MCF 10A (cell line): ENCODE measurements around the gene IL22RA1. TPM values are rescaled to one million over a fixed set of nuclear protein-coding genes. Genes with fewer than 3 reads are reported as not detected.
A peak's percentile ranks its signal among the peaks of the same experiment; 100 is the strongest.

Source experiments
- BruUV-seq: library from RNA; stranded (reverse); fragments of 400-500 nt; replicated peaks from 2 replicates; lab custom pipeline; 2021; lab: Mats Ljungman, UMichigan
- CTCF ChIA-PET: fragments of 300-600 bp; sonication (Branson Sonifier 250); formaldehyde crosslinking; extraction: SDS; loops from one replicate; lab custom pipeline; 2021; ENCODE audit warnings: antibody characterized with exemption, inconsistent platforms; lab: Yijun Ruan, JAX
- POLR2A ChIA-PET: fragments of 300-600, 350-650 bp; sonication (Branson Sonifier 250); formaldehyde crosslinking; extraction: SDS; loops from one replicate; lab custom pipeline; 2020; ENCODE audit warnings: antibody characterized with exemption, inconsistent platforms; lab: Yijun Ruan, JAX
- DNase-seq: peaks from one replicate; pipeline ENCODE4 v3.0.0-alpha.2; 2018; ENCODE audit not compliant: unreplicated experiment
- H3K27ac Mint-ChIP-seq: one replicate; pipeline ENCODE4 v1.8.0; 2022; ENCODE audit warnings: mild to moderate bottlenecking, low read depth, mixed read lengths; ENCODE audit not compliant: unreplicated experiment
- H3K27me3 Mint-ChIP-seq: one replicate; pipeline ENCODE4 v1.8.0; 2022; ENCODE audit warnings: mixed read lengths; ENCODE audit not compliant: insufficient read depth, unreplicated experiment
- H3K36me3 Mint-ChIP-seq: one replicate; pipeline ENCODE4 v1.8.0; 2022; ENCODE audit warnings: mild to moderate bottlenecking, moderate library complexity, mixed read lengths; ENCODE audit not compliant: insufficient read depth, unreplicated experiment
- H3K4me1 Mint-ChIP-seq: one replicate; pipeline ENCODE4 v1.8.0; 2022; ENCODE audit warnings: mixed read lengths; ENCODE audit not compliant: insufficient read depth, unreplicated experiment
- H3K4me3 Mint-ChIP-seq: one replicate; pipeline ENCODE4 v1.8.0; 2022; ENCODE audit warnings: mild to moderate bottlenecking, moderate library complexity, mixed read lengths; ENCODE audit not compliant: unreplicated experiment
- H3K9me3 Mint-ChIP-seq: one replicate; pipeline ENCODE4 v1.8.0; 2022; ENCODE audit warnings: mixed read lengths; ENCODE audit not compliant: unreplicated experiment
- CTCF ChIP-seq: fragments of 200-600 bp; IDR thresholded peaks from one replicate; pipeline ENCODE4 v1.8.0; 2022; ENCODE audit warnings: antibody characterized with exemption, mild to moderate bottlenecking; ENCODE audit not compliant: unreplicated experiment
- intact Hi-C: fragments of 100-400 bp; cut with micrococcal nuclease; formaldehyde crosslinking; loops from 2 replicates; pipeline ENCODE4 v1.14.1; 2022
- total RNA-seq: library from RNA; stranded (reverse); gene quantifications from 2 replicates; pipeline ENCODE4 v1.2.3, GENCODE V29; 2022

Gene IL22RA1
- total RNA-seq, 1 experiment from 2014 or later = not detected

GRCh38 chr1:24162201-24162600 is 19.3 kb upstream of the IL22RA1 start:
- no TSS peak for BruUV-seq
- H3K27ac Mint-ChIP-seq = no peak overlapping the region
- ChIA-PET CTCF (interaction anchor here (0.6 to 3.6 kb wide), 2 partner anchors 12 to 103 kb away, joined by 3 to 18 read pairs; no protein-coding TSS in a partner anchor), POLR2A (interaction anchor here (0.6 kb wide), 1 partner anchor 336 kb away, joined by 3 read pairs; no protein-coding TSS in a partner anchor)
- H3K4me1 Mint-ChIP-seq = no peaks in the 10 kb centered on the region
- no peak overlapping the region for H3K4me3 Mint-ChIP-seq
- H3K27me3 Mint-ChIP-seq = peaks cover 12% of the 10 kb centered on the region
- no peak for DNase-seq
- TF ChIP-seq CTCF = no peak
- no peaks in the 10 kb centered on the region for H3K36me3 Mint-ChIP-seq
- H3K9me3 Mint-ChIP-seq = no peaks in the 10 kb centered on the region
- intact Hi-C loops = no loop called here

DNA sequence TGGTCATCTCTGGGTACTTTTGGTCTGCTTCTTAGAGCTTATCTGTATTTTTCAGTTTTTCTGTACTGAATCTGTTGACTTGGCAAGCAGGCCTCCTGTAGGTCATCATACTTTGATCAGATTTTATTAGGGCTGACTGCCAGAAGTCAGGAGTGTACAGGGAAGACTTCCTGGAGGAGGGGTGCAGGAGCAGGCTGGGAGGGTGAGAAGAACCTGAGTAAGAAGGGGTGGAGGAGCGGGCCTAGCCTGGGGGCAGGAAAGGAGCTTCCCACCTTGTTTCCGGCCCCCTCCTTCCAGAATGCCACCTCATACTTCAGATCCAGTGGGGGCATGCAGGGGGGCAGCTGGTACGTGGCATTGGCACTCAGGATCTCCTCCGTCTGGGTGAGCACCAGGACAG is 18.3 kb upstream of the IL22RA1 start:
- intact Hi-C loops = no loop called here
- no peak overlapping the region for H3K4me3 Mint-ChIP-seq
- no peak overlapping the region for H3K27ac Mint-ChIP-seq
- H3K9me3 Mint-ChIP-seq = no peaks in the 10 kb centered on the region
- CTCF ChIA-PET = interaction anchor here (0.6 to 3.6 kb wide), 3 partner anchors 11 to 394 kb away, joined by 3 to 18 read pairs (median 3); partner anchors contain the start of gene NCMAP
- no peak for TF ChIP-seq CTCF
- peaks cover 8% of the 10 kb centered on the region for H3K27me3 Mint-ChIP-seq
- no TSS peak for BruUV-seq
- DNase-seq = no peak
- POLR2A ChIA-PET = no interaction called here
- H3K36me3 Mint-ChIP-seq = no peaks in the 10 kb centered on the region
- H3K4me1 Mint-ChIP-seq = no peaks in the 10 kb centered on the region

- POLR2A ChIA-PET = no interaction called here
- BruUV-seq = no TSS peak
- no peak for TF ChIP-seq CTCF
- no peak overlapping the region for H3K4me3 Mint-ChIP-seq
- no peaks in the 10 kb centered on the region for H3K27me3 Mint-ChIP-seq
- no peaks in the 10 kb centered on the region for H3K4me1 Mint-ChIP-seq
- DNase-seq = no peak
- H3K36me3 Mint-ChIP-seq = no peaks in the 10 kb centered on the region
- no peak overlapping the region for H3K27ac Mint-ChIP-seq
- no peaks in the 10 kb centered on the region for H3K9me3 Mint-ChIP-seq
- CTCF ChIA-PET = interaction anchor here (0.6 to 3.6 kb wide), 2 partner anchors 9 to 312 kb away, joined by 3 to 18 read pairs; no protein-coding TSS in a partner anchor
- intact Hi-C loops = no loop called here
Observed at GRCh38 chr1:24159366-24159765, 16.4 kb upstream of the IL22RA1 start.

DNA sequence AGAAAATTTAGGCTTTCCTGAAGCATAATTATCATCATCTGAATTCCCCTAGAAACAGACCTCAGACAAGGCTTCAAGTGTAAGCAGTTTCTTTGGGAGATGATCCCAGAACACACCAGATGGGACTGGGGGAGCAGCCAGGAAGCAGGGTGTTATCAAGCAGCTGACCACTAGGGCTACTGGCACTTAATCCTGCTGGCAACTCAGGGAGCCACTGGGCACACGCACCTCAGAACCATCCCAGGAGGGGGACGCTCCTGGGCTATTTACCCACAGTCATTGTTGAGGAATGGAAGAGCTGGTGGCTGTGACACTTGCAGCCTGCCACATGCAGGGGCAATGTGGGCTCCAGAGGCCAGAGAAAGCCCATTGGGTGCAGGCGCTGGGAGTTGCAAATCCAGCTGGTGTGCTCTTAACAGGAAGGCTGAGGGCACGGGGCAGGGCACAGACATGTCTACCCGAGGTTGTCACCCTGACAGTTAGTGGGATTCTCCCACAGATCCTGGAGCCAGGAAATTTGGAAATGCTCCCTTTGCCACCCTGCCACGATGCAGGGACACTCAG is 15.1 kb upstream of the IL22RA1 start:
- ChIA-PET CTCF (interaction anchor here (1.0 kb wide), 1 partner anchor 8 kb away, joined by 4 read pairs; no protein-coding TSS in a partner anchor), POLR2A (no interaction called here)
- no peaks in the 10 kb centered on the region for H3K9me3 Mint-ChIP-seq
- H3K4me3 Mint-ChIP-seq = no peak overlapping the region
- peak overlapping the region; percentile 8 for H3K27ac Mint-ChIP-seq
- TF ChIP-seq CTCF = no peak
- no TSS peak for BruUV-seq
- intact Hi-C loops = no loop called here
- no peaks in the 10 kb centered on the region for H3K4me1 Mint-ChIP-seq
- no peaks in the 10 kb centered on the region for H3K36me3 Mint-ChIP-seq
- DNase-seq = peak; percentile 19
- H3K27me3 Mint-ChIP-seq = no peaks in the 10 kb centered on the region
